Bronchial epithelial cell (primary cell): ENCODE results near the gene DYSF. TPM values are rescaled to one million over a fixed set of nuclear protein-coding genes. Genes with fewer than 3 reads are reported as not detected.

Source experiments
- DNase-seq: peaks from one replicate; pipeline ENCODE4 v3.0.0-alpha.2; 2010; ENCODE audit warnings: low read depth
- FAIRE-seq: peaks from 2 replicates; lab custom pipeline; 2011; peaks lifted over from hg19 to GRCh38; lab: Jason Lieb, UNC
- H3K27me3 ChIP-seq: 2 replicates; pipeline ENCODE4 v1.5.1; 2011; ENCODE audit warnings: low read length; ENCODE audit not compliant: control insufficient read depth, insufficient read depth
- H3K36me3 ChIP-seq: 2 replicates; pipeline ENCODE4 v1.5.1; 2011; ENCODE audit warnings: low read length; ENCODE audit not compliant: control insufficient read depth, insufficient read depth
- H3K4me3 ChIP-seq: 2 replicates; pipeline ENCODE4 v1.5.1; 2011; ENCODE audit warnings: mild to moderate bottlenecking, low read depth, low read length, control low read depth
- total RNA-seq: library from RNA; depleted of rRNA; stranded (reverse); fragments of >200 nt; gene quantifications from 2 replicates; pipeline ENCODE4 v1.2.1, GENCODE V29; 2014
- TF ChIP-seq, protein P1 (sequence below): IDR thresholded peaks from 2 replicates; pipeline ENCODE4 v1.5.1; 2011; ENCODE audit warnings: mild to moderate bottlenecking, moderate library complexity, low read length, control low read depth, inconsistent platforms; ENCODE audit not compliant: insufficient read depth, severe bottlenecking

DYSF gene
- total RNA-seq, 1 donor from 2014 or later = under 0.01 TPM

DNA sequence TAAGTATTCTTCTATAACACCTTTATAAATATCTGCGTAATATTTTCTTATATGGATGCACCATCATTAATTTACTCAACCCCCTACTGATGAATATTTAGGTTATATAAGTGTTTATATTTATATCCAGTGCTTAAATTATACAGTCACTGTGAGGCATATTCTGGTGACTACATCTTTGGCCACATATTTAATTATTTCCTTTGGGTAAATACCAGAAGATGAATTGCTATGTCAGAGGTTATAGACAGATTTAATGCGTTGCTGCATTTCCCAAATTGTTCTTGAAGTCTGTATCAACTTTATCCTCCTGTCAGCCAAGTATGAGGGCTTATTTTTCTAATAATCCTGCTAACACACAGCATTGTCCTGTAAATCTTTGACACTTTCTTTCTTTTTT is 18.7 kb downstream of the DYSF start:
- DNase-seq = no peak
- Histone ChIP-seq H3K36me3 (no peaks in the 10 kb centered on the region), H3K27me3 (peaks cover 5% of the 10 kb centered on the region), H3K4me3 (no peak overlapping the region)
- TF ChIP-seq, protein P1, sequence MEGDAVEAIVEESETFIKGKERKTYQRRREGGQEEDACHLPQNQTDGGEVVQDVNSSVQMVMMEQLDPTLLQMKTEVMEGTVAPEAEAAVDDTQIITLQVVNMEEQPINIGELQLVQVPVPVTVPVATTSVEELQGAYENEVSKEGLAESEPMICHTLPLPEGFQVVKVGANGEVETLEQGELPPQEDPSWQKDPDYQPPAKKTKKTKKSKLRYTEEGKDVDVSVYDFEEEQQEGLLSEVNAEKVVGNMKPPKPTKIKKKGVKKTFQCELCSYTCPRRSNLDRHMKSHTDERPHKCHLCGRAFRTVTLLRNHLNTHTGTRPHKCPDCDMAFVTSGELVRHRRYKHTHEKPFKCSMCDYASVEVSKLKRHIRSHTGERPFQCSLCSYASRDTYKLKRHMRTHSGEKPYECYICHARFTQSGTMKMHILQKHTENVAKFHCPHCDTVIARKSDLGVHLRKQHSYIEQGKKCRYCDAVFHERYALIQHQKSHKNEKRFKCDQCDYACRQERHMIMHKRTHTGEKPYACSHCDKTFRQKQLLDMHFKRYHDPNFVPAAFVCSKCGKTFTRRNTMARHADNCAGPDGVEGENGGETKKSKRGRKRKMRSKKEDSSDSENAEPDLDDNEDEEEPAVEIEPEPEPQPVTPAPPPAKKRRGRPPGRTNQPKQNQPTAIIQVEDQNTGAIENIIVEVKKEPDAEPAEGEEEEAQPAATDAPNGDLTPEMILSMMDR = no peak
- FAIRE-seq = no peak

DNA sequence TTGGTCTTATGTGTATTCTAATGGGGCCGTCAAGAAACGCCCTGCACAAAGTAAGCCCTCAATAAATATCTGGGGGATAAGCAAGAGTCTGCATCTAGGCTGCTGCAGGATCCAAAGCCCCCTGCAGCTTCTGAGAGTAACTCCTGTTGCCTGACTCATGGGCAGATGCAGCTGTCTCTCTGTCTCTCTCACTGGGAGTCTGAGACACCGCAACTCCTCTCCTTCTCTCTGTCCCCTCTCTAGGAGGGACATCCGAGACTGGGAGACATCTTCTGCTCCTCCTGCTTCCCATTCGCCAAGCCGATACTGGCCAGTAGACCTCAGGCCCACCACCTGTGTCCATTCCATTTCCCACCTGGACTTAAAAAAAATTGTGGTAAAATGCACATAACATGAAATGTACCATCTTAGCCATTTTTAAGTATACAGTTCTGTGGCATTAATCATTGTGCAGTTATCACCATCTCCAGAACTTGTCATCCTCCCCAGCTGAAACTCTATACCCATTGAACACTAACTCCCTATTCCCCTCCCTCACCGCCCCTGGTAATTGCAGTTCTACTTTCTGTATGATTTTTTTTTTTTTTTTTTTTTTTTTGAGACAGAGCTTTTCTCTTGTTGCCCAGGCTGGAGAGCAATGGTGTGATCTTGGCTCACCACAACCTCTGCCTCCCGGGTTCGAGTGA is 20.1 kb downstream of the DYSF start:
- Histone ChIP-seq H3K27me3 (no peaks in the 10 kb centered on the region), H3K36me3 (no peaks in the 10 kb centered on the region), H3K4me3 (no peak overlapping the region)
- DNase-seq (no peak), FAIRE-seq (no peak)
- TF ChIP-seq, protein P1 = no peak

DNA sequence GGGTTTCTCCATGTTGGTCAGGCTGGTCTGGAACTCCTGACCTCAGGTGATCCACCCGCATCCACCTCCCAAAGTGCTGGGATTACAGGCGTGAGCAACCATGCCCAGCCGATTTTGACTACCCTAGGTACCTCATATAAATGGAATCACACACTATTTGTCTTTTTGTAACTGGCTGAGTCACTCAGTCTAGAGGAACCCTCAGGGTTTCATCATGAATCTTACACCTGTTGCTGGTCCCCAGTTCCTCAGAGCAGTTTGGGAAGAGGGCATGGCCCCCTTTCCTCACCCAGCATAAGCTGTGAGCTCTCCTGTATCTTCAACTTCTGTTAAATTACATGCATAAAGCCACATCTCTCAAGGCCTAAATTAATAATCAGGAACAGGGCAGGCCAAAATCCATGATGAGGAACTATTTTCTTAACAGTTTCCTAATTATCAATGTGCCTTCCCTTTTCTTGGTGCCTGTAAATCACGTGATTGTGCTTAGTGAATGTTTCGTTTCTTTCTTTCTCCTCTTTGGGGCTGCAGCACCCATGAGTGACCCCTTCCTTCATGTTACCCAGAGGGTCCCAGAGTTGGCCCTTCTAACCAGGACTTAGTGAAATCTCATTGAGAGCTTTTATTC is 20.9 kb downstream of the DYSF start:
- no peaks in the 10 kb centered on the region for H3K27me3 ChIP-seq
- DNase-seq (no peak), FAIRE-seq (no peak)
- no peaks in the 10 kb centered on the region for H3K36me3 ChIP-seq
- TF ChIP-seq, protein P1 = no peak
- H3K4me3 ChIP-seq = no peak overlapping the region

DNA sequence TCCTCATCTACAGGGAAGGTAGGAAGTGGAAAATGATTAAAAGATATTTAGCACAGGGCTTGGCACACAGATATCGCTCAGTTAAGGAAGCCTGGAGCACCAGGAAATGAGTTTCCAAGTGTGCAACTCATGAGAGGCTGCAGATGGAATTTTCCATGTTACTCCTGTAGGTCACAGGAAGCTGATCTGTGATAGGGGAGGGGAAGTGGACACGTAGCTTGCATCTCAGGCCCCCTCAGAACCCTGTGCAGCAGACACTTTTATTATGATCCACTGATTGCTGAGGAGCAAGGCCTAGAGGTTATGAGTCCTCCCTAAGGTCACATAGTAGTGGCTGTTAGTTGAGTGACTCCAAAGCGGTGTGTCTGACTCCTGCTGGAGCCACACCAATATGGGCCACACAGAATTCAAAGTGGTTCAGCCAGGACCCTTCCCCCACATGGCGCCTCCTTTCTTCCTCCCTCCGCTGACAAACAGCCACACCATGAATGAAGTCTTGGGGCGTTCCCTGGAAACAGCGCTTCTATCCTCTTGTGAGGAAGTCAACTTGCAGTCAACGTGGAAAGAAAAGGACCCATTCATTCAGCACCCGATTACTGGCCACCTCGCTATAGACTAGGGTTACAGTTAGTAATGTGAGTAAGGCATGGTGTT is 21.5 kb downstream of the DYSF start:
- TF ChIP-seq, protein P1 = no peak
- no peaks in the 10 kb centered on the region for H3K27me3 ChIP-seq
- H3K36me3 ChIP-seq = no peaks in the 10 kb centered on the region
- DNase-seq (no peak), FAIRE-seq (no peak)
- no peak overlapping the region for H3K4me3 ChIP-seq

DNA sequence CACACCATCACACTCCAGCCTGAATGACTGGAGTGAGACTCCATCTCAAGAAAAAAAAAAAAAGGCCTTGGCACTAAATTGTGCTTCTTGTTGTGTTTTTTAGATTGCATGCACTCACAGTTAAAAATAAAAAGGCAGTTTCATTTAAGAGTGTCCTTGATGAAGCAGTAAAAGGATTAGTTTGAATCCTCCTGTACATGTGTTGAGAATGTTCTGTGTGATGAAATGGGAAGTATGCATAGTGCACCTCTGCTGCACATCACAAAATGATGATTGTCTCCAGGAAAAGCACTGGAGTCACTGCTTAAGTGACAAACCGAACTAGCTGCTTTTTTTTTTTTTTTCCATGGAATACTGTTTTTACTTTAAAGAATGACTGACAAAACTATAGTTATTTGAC is 23.1 kb downstream of the DYSF start:
- TF ChIP-seq, protein P1 = no peak
- Histone ChIP-seq H3K4me3 (no peak overlapping the region), H3K27me3 (no peaks in the 10 kb centered on the region), H3K36me3 (no peaks in the 10 kb centered on the region)
- DNase-seq (no peak), FAIRE-seq (no peak)
